ENCODE data around the gene OBI1. TPM values are rescaled to one million over a fixed set of nuclear protein-coding genes. Genes with fewer than 3 reads are reported as not detected.

The OBI1 gene
- total and polyA plus RNA-seq, 10 of the 15 experiments (the other 5 are each of a cell fraction or from before 2014, with no cell fraction given), result 15.5 to 34.2 (median 22.0) TPM

GRCh38 chr13:78658630-78659449, at the start of gene OBI1 (continued):
- TF ChIP-seq SREBF2 (IDR thresholded peaks at IDR 0.05; ENCODE audit: low read length) (no peak), NBN (IDR thresholded peaks at IDR 0.05) (0 out of 2 replicates have a peak, but pooled peaks have one; percentile 53), HSF1 (IDR thresholded peaks at IDR 0.05; ENCODE audit: low read depth, low read length) (no peak), CHD4 (IDR thresholded peaks at IDR 0.05) (no peak), MEF2B (IDR thresholded peaks at IDR 0.05; ENCODE audit: partially characterized antibody, poor library complexity, severe bottlenecking) (no peak), ATF3 (IDR thresholded peaks at IDR 0.05; ENCODE audit: borderline replicate concordance, extremely low read depth, low read depth, low read length) (no peak), JUNB (IDR thresholded peaks at IDR 0.05) (no peak), ZBED1 (IDR thresholded peaks at IDR 0.05; ENCODE audit: borderline replicate concordance) (no peak), IKZF2 (IDR thresholded peaks at IDR 0.05) (peak in 1 of 2 experiments; percentile 19; a peak in 2 of 4 replicates), ETV6 (conservative IDR thresholded peaks at IDR 0.05 in 1 of 2, IDR thresholded peaks at IDR 0.05 in 1 of 2; ENCODE audit: borderline replicate concordance in 1 of 2, low read depth in 1 of 2) (peak in 1 of 2 experiments; percentile 72; a peak in 2 of 4 replicates), SRF (IDR thresholded peaks at IDR 0.05; ENCODE audit: low read depth in 2 of 2, low read length in 2 of 2) (no peak), PBX3 (IDR thresholded peaks at IDR 0.05; ENCODE audit: insufficient replicate concordance, low read depth, low read length) (no peak), KAT2A (conservative IDR thresholded peaks at IDR 0.05; ENCODE audit: control insufficient read depth, low read depth, low read length) (no peak), STAT1 (conservative IDR thresholded peaks at IDR 0.05) (no peak), ZNF24 (IDR thresholded peaks at IDR 0.05) (peak; percentile 83), TCF7 (IDR thresholded peaks at IDR 0.05; ENCODE audit: borderline replicate concordance) (no peak), ZNF274 (IDR thresholded peaks at IDR 0.05; ENCODE audit: insufficient read depth, insufficient read length) (no peak), PAX5 (IDR thresholded peaks at IDR 0.05; ENCODE audit: borderline replicate concordance, low read depth, low read length) (no peak), CUX1 (IDR thresholded peaks at IDR 0.05; ENCODE audit: insufficient replicate concordance, low read depth, low read length) (no peak), POU2F2 (IDR thresholded peaks at IDR 0.05; ENCODE audit: borderline replicate concordance, low read depth, low read length) (peak; percentile 47; the same call in 1 of the 3 replicates), SMC3 (IDR thresholded peaks at IDR 0.05; ENCODE audit: borderline replicate concordance, low read length) (no peak), RELA (IDR thresholded peaks at IDR 0.05; ENCODE audit: borderline replicate concordance, partially characterized antibody) (peak; percentile 49)
